Measurements from ENCODE around the gene ZFPM1. TPM values are rescaled to one million over a fixed set of nuclear protein-coding genes. Genes with fewer than 3 reads are reported as not detected.
A peak's percentile ranks its signal among the peaks of the same experiment; 100 is the strongest.

ZFPM1 gene
- total RNA-seq, 2 experiments from 2014 or later, result 2.1 to 14.2 TPM

GRCh38 chr16:88536510-88536909, 83.4 kb downstream of the ZFPM1 start:
- CTCF ChIA-PET (ENCODE audit: unreplicated experiment), result no interaction called here
- TF ChIP-seq EZH2phosphoT487 (IDR thresholded peaks at IDR 0.05; ENCODE audit: borderline replicate concordance, low read depth, low read length) (no peak), CTCF (conservative IDR thresholded peaks at IDR 0.05; ENCODE audit: low read length) (no peak)
- no peak overlapping the region for H2AFZ ChIP-seq (ENCODE audit: low read length)
- no TSS peak for BruUV-seq (replicated peaks)
- peaks cover 14% of the 10 kb centered on the region for H3K4me1 ChIP-seq (ENCODE audit: insufficient read depth, low read length, poor library complexity, severe bottlenecking)
- no peaks in the 10 kb centered on the region for H3K79me2 ChIP-seq (ENCODE audit: insufficient read depth, low read depth, low read length)
- H3K27ac ChIP-seq (ENCODE audit: low read depth, low read length, poor library complexity, severe bottlenecking), result no peak overlapping the region
- H3K9me2 ChIP-seq (ENCODE audit: insufficient read depth, low read length), result no peaks in the 10 kb centered on the region
- DNase-seq (ENCODE audit: low spot score), result no peak
- intact Hi-C loops (cut with micrococcal nuclease; ENCODE audit: unreplicated experiment), result no loop called here
- no peak overlapping the region for H3K4me2 ChIP-seq (ENCODE audit: low read length)
- H4K20me1 ChIP-seq (ENCODE audit: insufficient read depth, low read length), result no peaks in the 10 kb centered on the region
- no peak overlapping the region for H3K4me3 ChIP-seq (ENCODE audit: low read depth, low read length, poor library complexity, severe bottlenecking)
- H3K36me3 ChIP-seq (ENCODE audit: insufficient read depth, low read length), result 0 out of 2 replicates have a peak, but pooled peaks cover 3% of the 10 kb centered on the region
- no peaks in the 10 kb centered on the region for H3K9me3 ChIP-seq (ENCODE audit: low read length)
- POLR2A ChIA-PET, result interaction anchor here (0.8 kb wide), 1 partner anchor 33 kb away, joined by 3 read pairs; the partner anchor contains the start of gene ZC3H18

- H3K4me1 ChIP-seq (ENCODE audit: insufficient read depth, low read length, poor library complexity, severe bottlenecking), result peaks cover 14% of the 10 kb centered on the region
- DNase-seq (ENCODE audit: low spot score), result no peak
- no peak overlapping the region for H3K4me3 ChIP-seq (ENCODE audit: low read depth, low read length, poor library complexity, severe bottlenecking)
- CTCF ChIA-PET (ENCODE audit: unreplicated experiment), result no interaction called here
- H3K9me3 ChIP-seq (ENCODE audit: low read length), result no peaks in the 10 kb centered on the region
- no TSS peak for BruUV-seq (replicated peaks)
- 0 out of 2 replicates have a peak, but pooled peaks cover 3% of the 10 kb centered on the region for H3K36me3 ChIP-seq (ENCODE audit: insufficient read depth, low read length)
- H4K20me1 ChIP-seq (ENCODE audit: insufficient read depth, low read length), result no peaks in the 10 kb centered on the region
- no peak for TF ChIP-seq EZH2phosphoT487 (IDR thresholded peaks at IDR 0.05; ENCODE audit: borderline replicate concordance, low read depth, low read length)
- TF ChIP-seq CTCF (conservative IDR thresholded peaks at IDR 0.05; ENCODE audit: low read length), result 0 out of 2 replicates have a peak, but pooled peaks have one; percentile 20
- no peak overlapping the region for H2AFZ ChIP-seq (ENCODE audit: low read length)
- H3K27ac ChIP-seq (ENCODE audit: low read depth, low read length, poor library complexity, severe bottlenecking), result no peak overlapping the region
- POLR2A ChIA-PET, result no interaction called here
- H3K79me2 ChIP-seq (ENCODE audit: insufficient read depth, low read depth, low read length), result no peaks in the 10 kb centered on the region
- H3K4me2 ChIP-seq (ENCODE audit: low read length), result no peak overlapping the region
- H3K9me2 ChIP-seq (ENCODE audit: insufficient read depth, low read length), result no peaks in the 10 kb centered on the region
- intact Hi-C loops (cut with micrococcal nuclease; ENCODE audit: unreplicated experiment), result no loop called here
Observed at GRCh38 chr16:88536971-88537751, 84.1 kb downstream of the ZFPM1 start.

- ChIA-PET POLR2A (no interaction called here), CTCF (ENCODE audit: unreplicated experiment) (no interaction called here)
- Histone ChIP-seq H3K27ac (ENCODE audit: low read depth, low read length, poor library complexity, severe bottlenecking) (no peak overlapping the region), H3K79me2 (ENCODE audit: insufficient read depth, low read depth, low read length) (no peaks in the 10 kb centered on the region), H2AFZ (ENCODE audit: low read length) (no peak overlapping the region), H4K20me1 (ENCODE audit: insufficient read depth, low read length) (no peaks in the 10 kb centered on the region), H3K9me2 (ENCODE audit: insufficient read depth, low read length) (no peaks in the 10 kb centered on the region), H3K4me1 (ENCODE audit: insufficient read depth, low read length, poor library complexity, severe bottlenecking) (peaks cover 14% of the 10 kb centered on the region), H3K36me3 (ENCODE audit: insufficient read depth, low read length) (0 out of 2 replicates have a peak, but pooled peaks cover 3% of the 10 kb centered on the region), H3K4me3 (ENCODE audit: low read depth, low read length, poor library complexity, severe bottlenecking) (no peak overlapping the region), H3K9me3 (ENCODE audit: low read length) (peaks cover 6% of the 10 kb centered on the region; the same call in 1 of the 2 replicates), H3K4me2 (ENCODE audit: low read length) (no peak overlapping the region)
- intact Hi-C loops (cut with micrococcal nuclease; ENCODE audit: unreplicated experiment), result no loop called here
- no peak for DNase-seq (ENCODE audit: low spot score)
- TF ChIP-seq CTCF (conservative IDR thresholded peaks at IDR 0.05; ENCODE audit: low read length) (no peak), EZH2phosphoT487 (IDR thresholded peaks at IDR 0.05; ENCODE audit: borderline replicate concordance, low read depth, low read length) (no peak)
- no TSS peak for BruUV-seq (replicated peaks)
Observed at GRCh38 chr16:88537859-88538258, 84.8 kb downstream of the ZFPM1 start.

Measured in OCI-LY7 (cell line).